Measurements from ENCODE around the gene RIMS1.

DNA sequence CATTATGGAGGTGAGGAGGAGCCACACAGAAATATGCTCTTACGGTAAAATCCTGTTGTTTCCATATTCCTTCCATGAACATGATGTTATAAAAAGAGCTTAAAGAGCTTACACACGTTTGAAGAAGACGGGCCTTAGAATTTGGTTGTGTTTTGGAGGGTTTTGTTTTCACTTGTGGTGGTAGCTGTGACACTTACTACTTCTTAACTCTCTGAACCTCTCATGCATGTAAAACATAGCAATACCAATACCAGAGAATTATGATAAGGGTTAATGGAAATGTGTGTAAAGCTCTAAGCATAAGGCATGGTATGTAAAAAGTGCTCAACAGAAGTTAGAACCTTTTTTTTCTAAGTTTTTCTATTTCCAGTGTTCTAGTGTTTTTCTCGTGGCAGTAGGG lies 479.4 kb downstream of the RIMS1 start:
- no peak for TF ChIP-seq POLR2A (IDR thresholded peaks at IDR 0.05)
- TF ChIP-seq, protein P1, sequence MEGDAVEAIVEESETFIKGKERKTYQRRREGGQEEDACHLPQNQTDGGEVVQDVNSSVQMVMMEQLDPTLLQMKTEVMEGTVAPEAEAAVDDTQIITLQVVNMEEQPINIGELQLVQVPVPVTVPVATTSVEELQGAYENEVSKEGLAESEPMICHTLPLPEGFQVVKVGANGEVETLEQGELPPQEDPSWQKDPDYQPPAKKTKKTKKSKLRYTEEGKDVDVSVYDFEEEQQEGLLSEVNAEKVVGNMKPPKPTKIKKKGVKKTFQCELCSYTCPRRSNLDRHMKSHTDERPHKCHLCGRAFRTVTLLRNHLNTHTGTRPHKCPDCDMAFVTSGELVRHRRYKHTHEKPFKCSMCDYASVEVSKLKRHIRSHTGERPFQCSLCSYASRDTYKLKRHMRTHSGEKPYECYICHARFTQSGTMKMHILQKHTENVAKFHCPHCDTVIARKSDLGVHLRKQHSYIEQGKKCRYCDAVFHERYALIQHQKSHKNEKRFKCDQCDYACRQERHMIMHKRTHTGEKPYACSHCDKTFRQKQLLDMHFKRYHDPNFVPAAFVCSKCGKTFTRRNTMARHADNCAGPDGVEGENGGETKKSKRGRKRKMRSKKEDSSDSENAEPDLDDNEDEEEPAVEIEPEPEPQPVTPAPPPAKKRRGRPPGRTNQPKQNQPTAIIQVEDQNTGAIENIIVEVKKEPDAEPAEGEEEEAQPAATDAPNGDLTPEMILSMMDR (IDR thresholded peaks at IDR 0.05) = no peak
